ENCODE results near the gene GANC.

- TF ChIP-seq, protein P1, sequence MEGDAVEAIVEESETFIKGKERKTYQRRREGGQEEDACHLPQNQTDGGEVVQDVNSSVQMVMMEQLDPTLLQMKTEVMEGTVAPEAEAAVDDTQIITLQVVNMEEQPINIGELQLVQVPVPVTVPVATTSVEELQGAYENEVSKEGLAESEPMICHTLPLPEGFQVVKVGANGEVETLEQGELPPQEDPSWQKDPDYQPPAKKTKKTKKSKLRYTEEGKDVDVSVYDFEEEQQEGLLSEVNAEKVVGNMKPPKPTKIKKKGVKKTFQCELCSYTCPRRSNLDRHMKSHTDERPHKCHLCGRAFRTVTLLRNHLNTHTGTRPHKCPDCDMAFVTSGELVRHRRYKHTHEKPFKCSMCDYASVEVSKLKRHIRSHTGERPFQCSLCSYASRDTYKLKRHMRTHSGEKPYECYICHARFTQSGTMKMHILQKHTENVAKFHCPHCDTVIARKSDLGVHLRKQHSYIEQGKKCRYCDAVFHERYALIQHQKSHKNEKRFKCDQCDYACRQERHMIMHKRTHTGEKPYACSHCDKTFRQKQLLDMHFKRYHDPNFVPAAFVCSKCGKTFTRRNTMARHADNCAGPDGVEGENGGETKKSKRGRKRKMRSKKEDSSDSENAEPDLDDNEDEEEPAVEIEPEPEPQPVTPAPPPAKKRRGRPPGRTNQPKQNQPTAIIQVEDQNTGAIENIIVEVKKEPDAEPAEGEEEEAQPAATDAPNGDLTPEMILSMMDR (IDR thresholded peaks at IDR 0.05; ENCODE audit: borderline replicate concordance, extremely low read depth, low read length, poor library complexity, severe bottlenecking), result no peak
- TF ChIP-seq EZH2 (IDR thresholded peaks at IDR 0.05; ENCODE audit: borderline replicate concordance, low read depth, low read length, severe bottlenecking), result no peak
Observed at GRCh38 chr15:42354824-42355223, 81.8 kb downstream of the GANC start.

Data from DND-41 (cell line).